ACHN (cell line): ENCODE results near the gene AIG1.
"Not testable (repeated sequence)": the region's sequence is repeated elsewhere in the genome, so short reads cannot be mapped to it uniquely, and the experiment has no call there.

ENCODE experiments used
- DNase-seq: peaks from one replicate; pipeline ENCODE4 v3.0.0-alpha.2; 2015
- in situ Hi-C: cut with HindIII; loops from 2 replicates; pipeline ENCODE4 v1.10.0; 2017; ENCODE audit warnings: low sequenced_read_pairs, low pct_ligation_motif_present, low pct_unique_long_range_greater_than_20kb

The AIG1 gene

GRCh38 chr6:143053856-143054255 is 6.8 kb upstream of the AIG1 start:
- in situ Hi-C loops, result no loop called here
- DNase-seq, result no peak

DNA sequence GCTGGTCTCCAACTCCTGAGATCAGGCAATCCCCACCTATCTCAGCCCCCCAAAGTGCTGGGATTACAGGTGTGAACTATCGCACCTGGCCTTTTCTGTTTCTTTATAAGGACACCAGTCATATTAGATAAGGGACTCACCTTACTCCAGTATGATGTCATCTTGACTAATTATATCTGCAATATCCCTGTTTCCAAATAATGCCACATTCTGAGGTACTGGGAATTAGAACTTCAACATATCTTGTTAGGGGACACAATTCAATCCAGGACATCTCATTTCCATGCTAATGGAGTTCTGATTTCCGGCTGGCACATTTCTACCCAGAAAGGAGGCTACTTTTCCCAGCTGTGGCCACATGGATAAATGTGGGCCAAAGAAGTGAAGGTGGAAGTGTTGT is 6.4 kb upstream of the AIG1 start:
- no peak for DNase-seq
- in situ Hi-C loops, result no loop called here

GRCh38 chr6:143055213-143055612 is 5.5 kb upstream of the AIG1 start:
- no peak for DNase-seq

GRCh38 chr6:143055891-143056290 is 4.8 kb upstream of the AIG1 start:
- in situ Hi-C loops, result no loop called here
- DNase-seq, result no peak

More at GRCh38 chr6:143055213-143055612, 5.5 kb upstream of the AIG1 start:
- in situ Hi-C loops, result no loop called here

DNA sequence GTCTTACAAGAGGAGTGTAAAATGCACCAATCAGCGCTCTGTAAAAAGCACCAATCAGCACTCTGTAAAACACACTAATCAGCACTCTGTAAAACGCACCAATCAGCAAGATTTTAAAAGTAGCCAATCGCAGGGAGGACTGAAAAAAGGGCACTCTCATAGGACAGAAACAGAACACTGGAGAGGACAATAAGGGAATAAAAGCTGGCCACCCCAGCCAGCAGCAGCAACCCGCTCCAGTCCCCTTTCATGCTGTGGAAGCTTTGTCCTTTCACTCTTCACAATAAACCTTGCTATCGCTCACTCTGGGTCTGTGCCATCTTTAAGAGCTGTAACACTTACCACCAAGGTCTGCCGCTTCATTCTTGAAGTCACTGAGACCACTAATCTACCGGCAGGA is 1.7 kb upstream of the AIG1 start:
- peak; percentile 11 for DNase-seq
- in situ Hi-C loops, result no loop called here

DNA sequence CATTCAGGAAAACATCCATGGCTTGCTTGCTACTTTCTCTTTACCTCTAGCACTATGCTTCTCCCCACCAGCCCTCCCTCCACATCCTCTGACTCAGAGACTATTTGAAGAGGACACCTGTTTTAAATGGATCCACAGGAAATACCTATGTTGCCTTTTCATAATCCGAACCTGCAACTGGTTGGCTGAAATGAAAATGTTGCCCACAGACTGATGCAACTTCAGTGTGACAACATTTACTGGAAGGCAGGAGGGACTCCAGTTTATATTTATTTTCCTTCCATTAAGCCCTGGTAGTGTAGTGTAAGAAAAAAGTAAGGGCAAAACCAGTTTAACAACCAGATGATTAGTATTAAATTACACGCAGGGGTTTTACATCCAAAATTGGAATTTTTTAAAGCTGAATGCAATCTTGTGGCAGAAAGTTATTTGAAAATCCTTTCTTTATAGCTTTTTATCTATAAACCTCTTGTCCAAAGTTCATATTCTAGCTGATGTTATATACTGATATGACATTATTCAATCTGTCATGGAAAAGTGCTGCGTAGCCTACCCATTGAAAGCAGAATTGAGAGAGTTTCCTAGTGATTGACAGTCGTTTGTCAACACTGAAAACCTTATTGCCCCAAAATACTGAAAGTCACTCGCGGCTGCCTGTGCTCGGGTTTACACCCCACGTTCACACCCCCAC is 881 bp upstream of the AIG1 start:
- DNase-seq, result peak; percentile 73
- in situ Hi-C loops, result no loop called here

- in situ Hi-C loops, result no loop called here
Observed at GRCh38 chr6:143060354-143060805, 309 bp upstream of the AIG1 start.

DNA sequence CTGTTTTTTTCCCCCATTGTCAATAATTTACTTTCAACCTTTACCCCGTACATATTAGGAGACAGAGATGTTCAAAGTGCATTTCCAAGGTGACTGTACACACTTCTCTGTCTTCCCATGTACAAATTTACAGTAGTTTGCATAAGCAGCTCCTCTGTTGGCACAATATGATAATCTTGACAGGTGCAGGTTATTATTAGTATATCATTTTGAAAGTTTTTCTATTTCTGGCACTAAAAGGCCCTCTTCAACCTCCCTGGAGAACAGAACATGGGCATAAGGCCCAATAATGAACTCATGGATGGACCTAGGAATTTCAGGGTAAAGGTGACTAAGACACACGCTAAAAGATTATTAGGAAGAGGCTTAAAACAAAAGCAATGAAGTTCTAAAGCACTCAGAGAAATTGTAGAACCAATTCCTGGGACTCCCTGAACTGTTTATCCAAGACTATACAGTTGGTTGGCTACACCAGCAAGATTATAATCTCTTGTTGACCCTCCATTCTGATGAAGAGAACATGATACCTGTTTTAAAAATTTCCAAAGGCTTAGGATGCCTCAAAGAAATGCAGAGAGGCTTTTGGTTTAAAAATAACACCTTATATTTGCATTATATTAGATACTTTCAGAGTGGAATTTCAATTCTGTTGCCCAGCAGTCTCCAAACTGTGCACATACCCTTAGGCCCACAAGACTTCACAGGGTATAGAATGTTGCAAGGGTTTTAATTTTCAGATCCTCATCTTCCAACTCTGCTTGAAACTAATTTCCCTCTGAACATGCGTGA is 1.1 kb downstream of the AIG1 start:
- peak; percentile 3 for DNase-seq
- in situ Hi-C loops, result no loop called here

More at GRCh38 chr6:143060354-143060805, 309 bp upstream of the AIG1 start:
- peak; percentile 92 for DNase-seq

- DNase-seq, result no peak
- in situ Hi-C loops, result no loop called here
Observed at GRCh38 chr6:143062551-143062950, 1.9 kb downstream of the AIG1 start.

- in situ Hi-C loops, result no loop called here
- DNase-seq, result no peak
Observed at GRCh38 chr6:143063631-143064030, 2.9 kb downstream of the AIG1 start.

- DNase-seq, result no peak
- in situ Hi-C loops, result no loop called here
Observed at GRCh38 chr6:143064271-143064670, 3.6 kb downstream of the AIG1 start.

DNA sequence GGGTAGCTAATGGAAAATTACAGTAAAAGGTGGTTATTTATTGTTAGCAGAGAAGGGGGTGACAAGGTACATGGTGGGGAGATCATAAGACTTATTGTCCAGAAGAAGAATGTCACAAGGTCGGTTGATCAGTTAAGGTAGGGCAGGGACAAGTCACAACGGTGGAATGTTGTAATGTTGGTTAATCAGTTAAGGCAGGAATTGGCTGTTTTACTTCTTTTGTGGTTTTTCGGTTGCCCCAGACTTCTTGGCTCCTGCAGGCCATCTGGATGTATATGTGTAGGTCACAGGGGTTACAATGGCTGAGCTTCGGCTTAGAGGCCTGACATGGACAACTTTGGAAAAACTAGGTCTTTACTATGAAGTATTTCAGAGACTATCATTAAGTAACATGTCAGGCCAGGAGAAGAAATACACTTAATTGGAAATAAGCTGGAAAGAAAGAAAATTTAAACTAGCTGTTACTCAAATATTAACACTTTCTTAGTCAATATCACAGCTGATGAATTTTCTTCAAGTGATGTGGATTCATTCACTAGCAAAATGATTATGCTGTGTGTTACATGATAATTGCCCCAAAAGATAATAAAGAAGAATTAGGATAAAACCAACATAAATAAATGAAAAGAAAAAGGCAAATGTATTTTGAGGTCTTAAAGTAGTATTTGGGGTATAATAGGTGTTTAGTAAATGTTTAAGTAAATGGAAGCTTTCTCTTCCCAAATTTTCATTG is 4.4 kb downstream of the AIG1 start:
- in situ Hi-C loops, result no loop called here
- DNase-seq, result peak; percentile 41

DNA sequence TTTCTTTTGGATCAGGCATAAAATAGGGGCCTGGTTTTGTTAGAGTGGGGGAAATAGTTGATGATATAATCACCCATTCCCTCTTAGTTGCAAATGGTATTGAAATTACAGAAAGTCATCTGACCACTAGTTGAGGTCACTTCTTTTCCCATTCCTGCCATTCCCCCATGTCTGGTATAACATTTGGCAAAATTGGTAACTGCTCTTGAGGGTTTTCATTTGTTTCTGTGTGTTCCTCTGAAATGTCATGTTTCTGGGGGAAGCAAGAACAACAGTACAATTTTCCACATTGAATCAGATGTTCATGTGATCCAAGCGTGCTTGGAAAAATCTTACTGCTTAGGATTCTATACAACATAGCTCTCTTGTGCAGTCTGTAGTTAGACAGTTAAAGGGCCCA is 7.3 kb downstream of the AIG1 start:
- DNase-seq, result no peak
- in situ Hi-C loops, result no loop called here

GRCh38 chr6:143074101-143074500 is 13.4 kb downstream of the AIG1 start:
- in situ Hi-C loops, result no loop called here
- DNase-seq, result no peak

GRCh38 chr6:143074670-143075318 is 14.1 kb downstream of the AIG1 start:
- in situ Hi-C loops, result no loop called here
- DNase-seq, result no peak

GRCh38 chr6:143078468-143079324 is 18.0 kb downstream of the AIG1 start:
- in situ Hi-C loops, result no loop called here
- no peak for DNase-seq

DNA sequence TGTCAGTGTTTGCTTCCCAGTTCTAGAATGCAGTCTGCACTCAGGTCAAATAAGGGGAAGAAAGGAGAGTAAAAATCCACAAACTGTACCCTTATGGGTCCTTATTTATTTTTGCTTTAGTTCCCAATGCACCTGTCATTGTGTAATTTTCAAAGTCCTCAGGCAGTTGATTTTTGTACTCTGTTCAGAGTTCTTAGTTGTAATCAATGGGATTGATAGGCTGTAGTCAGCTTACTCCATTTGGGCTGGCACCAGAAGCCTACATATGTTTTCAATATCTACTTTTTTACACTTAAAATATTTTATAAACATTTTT is 18.6 kb downstream of the AIG1 start:
- in situ Hi-C loops, result no loop called here
- no peak for DNase-seq

DNA sequence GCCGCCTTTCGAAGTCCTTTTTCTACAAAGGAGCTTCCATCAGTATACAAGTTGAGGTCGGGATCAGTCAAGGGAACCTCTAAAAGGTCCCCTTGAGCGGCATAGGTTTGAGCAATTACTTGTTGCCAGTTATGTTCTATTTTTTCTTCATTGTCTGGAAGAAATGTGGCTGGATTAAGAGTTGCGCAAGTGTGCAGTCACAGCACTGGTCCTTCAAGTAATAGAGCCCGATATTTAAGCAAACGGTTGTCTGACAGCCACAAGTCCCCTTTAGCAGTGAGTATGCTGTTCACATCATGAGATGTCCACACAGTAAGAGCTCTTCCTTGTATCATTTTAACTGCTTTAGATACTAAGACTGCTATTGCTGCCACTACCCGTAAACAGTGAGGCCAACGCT is 21.6 kb downstream of the AIG1 start:
- DNase-seq, in situ Hi-C loops: not testable (repeated sequence)
